ENCODE data around the gene COL18A1. TPM values are rescaled to one million over a fixed set of nuclear protein-coding genes. Genes with fewer than 3 reads are reported as not detected.
"Not testable (repeated sequence)": the region's sequence is repeated elsewhere in the genome, so short reads cannot be mapped to it uniquely, and the experiment has no call there.

Gene COL18A1
- polyA plus RNA-seq, 4 donors = 2.2 to 34.3 (median 16.5) TPM

DNA sequence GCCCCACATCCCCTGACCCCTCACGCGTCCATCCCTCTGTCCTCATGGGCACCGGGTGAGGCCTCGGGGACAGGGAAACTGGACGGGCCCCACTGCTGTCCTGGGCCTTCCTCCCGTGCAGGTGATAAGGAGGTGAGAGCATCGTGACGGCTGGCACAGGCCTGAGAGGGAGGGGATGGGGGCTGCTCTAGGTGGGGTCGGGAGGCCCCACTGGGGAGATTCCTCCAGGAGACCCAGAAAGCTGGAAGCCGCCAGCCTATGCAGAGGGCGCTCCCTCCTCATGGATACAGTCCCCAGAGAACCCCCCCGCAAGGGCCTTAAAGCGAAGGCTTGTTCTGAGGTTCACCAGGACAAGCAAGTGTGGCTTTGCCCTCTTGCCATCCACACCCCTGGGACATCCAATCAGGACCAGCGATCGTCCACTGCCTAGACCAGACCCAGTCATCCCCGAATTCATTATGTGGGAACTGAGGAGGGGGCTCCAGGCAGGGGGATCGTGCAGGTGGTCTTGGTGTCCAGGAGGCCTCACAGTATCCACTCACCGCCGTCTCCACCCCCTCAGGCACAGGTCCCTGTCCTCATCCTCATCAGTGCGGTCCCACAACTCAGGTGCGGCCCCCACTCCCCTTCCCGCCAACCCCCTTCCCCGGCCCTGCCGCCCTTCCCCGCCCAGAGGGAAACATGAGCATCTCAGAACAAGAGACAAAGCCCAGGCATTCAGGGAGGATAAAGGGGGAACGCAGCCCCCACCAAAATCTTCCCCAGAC lies 45.3 kb upstream of the COL18A1 start:
- no peaks in the 10 kb centered on the region for H3K36me3 ChIP-seq (ENCODE audit: control insufficient read depth in 3 of 3, insufficient read depth in 2 of 3, low read depth in 1 of 3, low read length in 3 of 3)
- peaks cover 0 to 28% (median 2%) of the 10 kb centered on the region in 3 donors for H3K4me1 ChIP-seq (ENCODE audit: control insufficient read depth in 3 of 3, insufficient read depth in 2 of 3, low read depth in 1 of 3, low read length in 2 of 3)
- FAIRE-seq = no peak
- no peak for DNase-seq
- no peak overlapping the region for H3K4me3 ChIP-seq (ENCODE audit: low read depth in 1 of 3, low read length in 3 of 3)
- 71 to 84% (median 74%) methylated on average over 24 to 26 of the region's 26 CpGs for WGBS, 3 donors
- H3K27me3 ChIP-seq (ENCODE audit: control insufficient read depth in 3 of 3, insufficient read depth in 3 of 3, low read length in 3 of 3) = no peaks in the 10 kb centered on the region
- H3K9me3 ChIP-seq (ENCODE audit: control insufficient read depth in 2 of 2, insufficient read depth in 1 of 2, low read depth in 1 of 2, low read length in 1 of 2) = no peaks in the 10 kb centered on the region
- H3K27ac ChIP-seq (ENCODE audit: low read depth in 1 of 3, low read length in 2 of 3) = no peak overlapping the region

DNA sequence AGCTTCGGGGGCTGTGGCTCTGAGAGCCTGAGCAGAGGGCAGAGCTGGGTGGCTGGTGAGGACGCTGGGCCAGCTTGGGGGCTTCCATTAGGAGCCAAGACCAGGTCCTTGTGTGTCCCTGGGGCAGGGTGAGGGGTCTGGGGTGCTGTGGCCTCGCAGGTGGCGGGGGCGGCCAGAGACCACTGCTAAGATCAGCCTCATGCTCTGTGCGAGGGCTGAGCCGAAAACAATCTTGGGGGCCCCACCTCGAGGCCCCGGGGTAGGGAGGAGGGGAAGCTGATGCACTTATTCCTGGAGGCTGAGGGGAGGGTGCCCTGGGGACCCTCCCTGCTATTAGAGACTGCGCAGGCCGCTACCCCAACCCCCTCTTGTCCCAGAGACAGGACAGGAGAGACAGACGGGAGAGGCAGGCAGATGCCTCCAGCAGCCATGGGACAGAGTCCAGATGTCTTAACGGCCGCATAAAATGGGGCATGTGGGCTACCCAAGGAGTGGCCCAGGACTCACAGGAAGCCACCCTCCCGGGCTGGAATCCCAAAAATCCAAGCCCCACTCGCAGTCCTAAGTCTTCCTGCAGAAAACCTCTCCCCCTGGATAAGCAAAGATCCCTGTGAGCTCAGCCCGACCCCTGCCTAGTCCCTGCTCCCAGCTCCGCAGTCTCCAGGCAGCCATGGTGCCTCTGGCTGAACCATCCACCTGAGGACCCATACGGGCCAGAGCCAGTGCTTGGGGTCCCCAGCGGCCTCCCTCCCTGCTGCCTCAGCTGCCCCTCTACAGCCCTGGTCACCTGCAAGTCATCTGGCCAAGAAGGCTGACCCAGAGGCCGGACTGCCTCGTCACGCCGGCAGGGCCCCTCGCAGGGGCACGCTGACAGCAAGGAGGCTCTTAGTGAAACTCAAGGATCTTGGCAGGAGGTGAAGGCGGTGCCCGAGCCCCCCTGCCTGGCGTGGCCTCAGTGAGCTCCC lies 43.6 kb upstream of the COL18A1 start:
- no peak for FAIRE-seq
- peaks cover 0 to 24% (median 0%) of the 10 kb centered on the region in 3 donors for H3K4me1 ChIP-seq (ENCODE audit: control insufficient read depth in 3 of 3, insufficient read depth in 2 of 3, low read depth in 1 of 3, low read length in 2 of 3)
- no peak overlapping the region for H3K27ac ChIP-seq (ENCODE audit: low read depth in 1 of 3, low read length in 2 of 3)
- no peaks in the 10 kb centered on the region for H3K27me3 ChIP-seq (ENCODE audit: control insufficient read depth in 3 of 3, insufficient read depth in 3 of 3, low read length in 3 of 3)
- no peak for DNase-seq
- no peaks in the 10 kb centered on the region for H3K9me3 ChIP-seq (ENCODE audit: control insufficient read depth in 2 of 2, insufficient read depth in 1 of 2, low read depth in 1 of 2, low read length in 1 of 2)
- WGBS, 3 donors = 69 to 84% (median 69%) methylated on average over 29 of the region's 29 CpGs
- no peak overlapping the region for H3K4me3 ChIP-seq (ENCODE audit: low read depth in 1 of 3, low read length in 3 of 3)
- no peaks in the 10 kb centered on the region for H3K36me3 ChIP-seq (ENCODE audit: control insufficient read depth in 3 of 3, insufficient read depth in 2 of 3, low read depth in 1 of 3, low read length in 3 of 3)

DNA sequence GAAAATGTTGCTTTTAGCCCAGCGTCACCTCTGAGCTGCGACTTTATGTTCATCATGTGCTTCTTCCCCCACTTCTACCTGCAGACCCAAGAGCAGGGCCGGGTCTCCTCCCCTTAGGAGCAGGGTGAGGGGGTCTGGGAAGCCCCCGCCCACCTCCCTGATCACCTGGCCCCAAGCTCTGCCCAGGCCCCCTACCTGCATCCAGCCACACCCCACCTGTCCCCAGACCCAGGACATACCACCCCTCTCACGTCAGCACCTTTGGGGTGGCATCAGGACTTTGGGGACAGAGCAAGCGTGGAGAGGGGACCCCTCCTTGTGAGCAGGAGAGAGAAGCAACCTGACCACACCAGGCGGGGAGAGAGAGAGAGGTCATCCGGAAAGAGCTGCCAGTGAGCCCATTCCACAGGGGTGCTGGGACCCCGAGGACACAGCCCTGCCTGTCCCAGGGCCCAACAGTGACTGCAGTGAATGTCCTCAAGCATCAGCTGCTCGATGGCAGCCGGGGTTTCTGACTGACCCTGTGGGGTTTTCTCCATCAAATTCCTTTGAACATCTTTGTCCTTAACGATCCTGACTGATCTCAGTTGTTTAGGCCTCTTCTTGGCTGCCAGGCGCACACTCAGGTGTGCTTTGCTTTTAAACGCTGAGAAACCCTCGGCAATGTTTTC lies 42.8 kb upstream of the COL18A1 start:
- H3K4me3 ChIP-seq (ENCODE audit: low read depth in 1 of 3, low read length in 3 of 3) = no peak overlapping the region
- FAIRE-seq (no peak), DNase-seq (no peak)
- 81 to 88% (median 83%) methylated on average over 15 of the region's 15 CpGs for WGBS, 3 donors
- H3K27ac ChIP-seq (ENCODE audit: low read depth in 1 of 3, low read length in 2 of 3) = no peak overlapping the region
- no peaks in the 10 kb centered on the region for H3K36me3 ChIP-seq (ENCODE audit: control insufficient read depth in 3 of 3, insufficient read depth in 2 of 3, low read depth in 1 of 3, low read length in 3 of 3)
- no peaks in the 10 kb centered on the region for H3K27me3 ChIP-seq (ENCODE audit: control insufficient read depth in 3 of 3, insufficient read depth in 3 of 3, low read length in 3 of 3)
- H3K9me3 ChIP-seq (ENCODE audit: control insufficient read depth in 2 of 2, insufficient read depth in 1 of 2, low read depth in 1 of 2, low read length in 1 of 2) = no peaks in the 10 kb centered on the region
- H3K4me1 ChIP-seq (ENCODE audit: control insufficient read depth in 3 of 3, insufficient read depth in 2 of 3, low read depth in 1 of 3, low read length in 2 of 3) = peaks cover 0 to 20% (median 0%) of the 10 kb centered on the region in 3 donors

DNA sequence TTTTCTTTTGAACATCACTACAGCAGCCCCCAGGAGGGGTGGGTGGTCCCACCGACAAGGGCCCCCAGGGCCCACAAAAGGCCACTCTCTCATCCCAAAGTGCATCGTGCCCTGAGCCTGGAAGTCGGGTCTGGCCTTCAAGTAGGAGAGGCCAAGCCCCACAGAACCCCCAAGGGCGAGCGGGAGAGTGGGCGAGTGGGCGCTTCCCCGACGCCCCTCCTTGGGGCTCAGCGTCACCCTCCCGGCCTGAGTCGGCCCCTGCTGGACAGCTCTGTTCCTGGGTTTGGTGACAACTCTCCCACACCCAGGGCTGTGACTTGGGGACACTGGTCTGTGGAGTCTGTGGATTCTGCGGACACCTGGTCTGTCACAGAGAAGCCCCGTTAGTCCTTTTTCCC lies 42.2 kb upstream of the COL18A1 start:
- Histone ChIP-seq H3K9me3 (ENCODE audit: control insufficient read depth in 2 of 2, insufficient read depth in 1 of 2, low read depth in 1 of 2, low read length in 1 of 2) (no peaks in the 10 kb centered on the region), H3K4me3 (ENCODE audit: low read depth in 1 of 3, low read length in 3 of 3) (no peak overlapping the region), H3K27me3 (ENCODE audit: control insufficient read depth in 3 of 3, insufficient read depth in 3 of 3, low read length in 3 of 3) (no peaks in the 10 kb centered on the region), H3K27ac (ENCODE audit: low read depth in 1 of 3, low read length in 2 of 3) (no peak overlapping the region), H3K36me3 (ENCODE audit: control insufficient read depth in 3 of 3, insufficient read depth in 2 of 3, low read depth in 1 of 3, low read length in 3 of 3) (no peaks in the 10 kb centered on the region), H3K4me1 (ENCODE audit: control insufficient read depth in 3 of 3, insufficient read depth in 2 of 3, low read depth in 1 of 3, low read length in 2 of 3) (peaks cover 0 to 15% (median 0%) of the 10 kb centered on the region in 3 donors)
- no peak for FAIRE-seq
- WGBS, 3 donors = 91 to 93% (median 92%) methylated on average over 14 of the region's 14 CpGs
- DNase-seq = no peak

DNA sequence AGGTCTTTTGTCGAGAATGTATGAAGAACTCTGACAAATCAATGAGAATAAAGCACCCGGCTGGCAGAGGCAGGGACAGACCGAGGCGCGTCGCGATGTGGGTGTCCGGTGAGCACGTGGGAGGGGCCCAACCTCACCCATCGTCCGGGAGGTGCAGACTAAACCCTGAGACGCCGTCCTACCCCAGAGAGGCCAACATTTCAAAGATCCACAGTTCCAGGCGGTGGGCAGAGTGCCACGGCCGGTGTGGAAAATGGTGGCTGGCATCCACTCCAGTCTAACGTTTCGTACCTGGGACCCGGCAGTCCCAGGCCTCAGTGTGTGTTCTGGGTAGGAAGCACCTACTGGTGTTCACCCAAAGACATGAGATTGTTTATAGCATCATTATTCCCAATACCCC lies 41.7 kb upstream of the COL18A1 start:
- DNase-seq; H3K9me3 ChIP-seq (ENCODE audit: control insufficient read depth in 2 of 2, insufficient read depth in 1 of 2, low read depth in 1 of 2, low read length in 1 of 2); H3K27me3 ChIP-seq (ENCODE audit: control insufficient read depth in 3 of 3, insufficient read depth in 3 of 3, low read length in 3 of 3); H3K36me3 ChIP-seq (ENCODE audit: control insufficient read depth in 3 of 3, insufficient read depth in 2 of 3, low read depth in 1 of 3, low read length in 3 of 3); H3K4me3 ChIP-seq (ENCODE audit: low read depth in 1 of 3, low read length in 3 of 3); FAIRE-seq: not testable (repeated sequence)
- Histone ChIP-seq H3K4me1 (ENCODE audit: control insufficient read depth in 3 of 3, insufficient read depth in 2 of 3, low read depth in 1 of 3, low read length in 2 of 3) (peaks cover 0 to 15% (median 0%) of the 10 kb centered on the region in 3 donors), H3K27ac (ENCODE audit: low read depth in 1 of 3, low read length in 2 of 3) (peak overlapping the region in 2 of 3 donors; percentile 69 to 91)
- WGBS, 3 donors = 87 to 93% (median 92%) methylated on average over 19 of the region's 19 CpGs

DNA sequence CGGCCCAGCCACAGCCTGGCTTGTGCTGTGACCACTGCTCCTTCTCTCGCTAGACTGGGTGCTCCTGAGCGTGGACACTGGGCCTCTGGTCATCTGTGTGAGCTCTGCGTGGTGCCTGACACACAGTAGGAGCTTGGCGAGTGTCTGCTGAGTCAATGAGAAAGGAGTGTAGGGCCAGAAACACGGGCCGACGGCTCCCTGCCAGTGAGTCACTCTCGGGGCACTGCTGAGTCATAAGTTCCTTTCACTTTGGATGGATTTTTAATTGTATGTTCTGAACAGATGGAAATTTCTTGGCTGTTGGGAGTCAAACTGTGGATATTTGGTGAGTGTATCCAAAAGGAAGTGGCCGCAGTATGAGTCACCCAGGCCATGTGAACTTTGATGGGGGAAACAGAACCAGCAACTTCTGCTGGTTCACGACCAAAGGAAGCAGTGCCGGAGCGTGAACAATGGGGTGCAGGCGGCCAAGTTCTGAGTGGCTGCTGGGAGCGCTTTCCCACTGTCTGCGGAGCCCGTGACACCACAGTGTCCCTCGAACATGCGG lies 41.0 kb upstream of the COL18A1 start:
- H3K4me1 ChIP-seq (ENCODE audit: control insufficient read depth in 3 of 3, insufficient read depth in 2 of 3, low read depth in 1 of 3, low read length in 2 of 3) = peaks cover 0 to 15% (median 0%) of the 10 kb centered on the region in 3 donors
- H3K36me3 ChIP-seq (ENCODE audit: control insufficient read depth in 3 of 3, insufficient read depth in 2 of 3, low read depth in 1 of 3, low read length in 3 of 3) = no peaks in the 10 kb centered on the region
- H3K4me3 ChIP-seq (ENCODE audit: low read depth in 1 of 3, low read length in 3 of 3) = no peak overlapping the region
- no peaks in the 10 kb centered on the region for H3K27me3 ChIP-seq (ENCODE audit: control insufficient read depth in 3 of 3, insufficient read depth in 3 of 3, low read length in 3 of 3)
- H3K27ac ChIP-seq (ENCODE audit: low read depth in 1 of 3, low read length in 2 of 3) = peak overlapping the region; percentile 34 to 91 (median 74)
- 23 to 36% (median 31%) methylated on average over 19 of the region's 19 CpGs for WGBS, 3 donors
- FAIRE-seq (no peak), DNase-seq (peak; percentile 53 to 57)
- H3K9me3 ChIP-seq (ENCODE audit: control insufficient read depth in 2 of 2, insufficient read depth in 1 of 2, low read depth in 1 of 2, low read length in 1 of 2) = no peaks in the 10 kb centered on the region

DNA sequence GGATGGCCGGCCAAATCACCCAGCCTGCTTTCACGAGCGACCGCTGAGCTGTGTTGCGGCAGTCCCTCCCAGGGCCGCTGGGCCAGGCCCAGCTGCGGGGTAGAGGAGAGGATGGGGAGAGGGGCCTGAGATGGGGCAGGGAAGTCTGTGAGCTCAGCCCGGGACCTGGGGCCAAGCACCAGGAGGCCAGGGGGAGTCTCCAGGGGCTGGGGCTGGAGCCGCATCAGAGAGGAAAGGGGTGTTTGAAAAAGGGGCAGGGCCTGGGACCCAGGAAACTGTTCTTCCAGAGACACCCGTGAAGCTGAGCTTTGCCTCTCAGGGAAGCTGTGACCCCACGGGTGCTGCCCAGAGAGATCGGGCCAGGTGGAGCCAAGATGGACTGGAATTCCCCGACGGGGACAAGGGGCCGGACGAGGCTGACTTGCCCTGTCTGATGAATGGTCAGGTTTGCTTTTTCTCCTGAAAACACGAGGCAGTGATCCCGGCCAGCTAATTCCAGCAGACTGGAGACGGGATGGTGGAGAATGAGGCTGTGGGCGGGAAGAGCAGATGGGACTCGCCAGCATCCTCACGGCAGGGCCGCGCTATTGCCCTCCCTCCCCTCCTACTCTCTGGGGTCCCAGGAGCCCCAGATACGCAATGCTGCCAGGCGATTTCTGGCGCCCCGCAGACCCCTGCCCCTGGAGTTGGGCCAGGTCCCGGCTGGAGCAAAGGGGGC lies 40.3 kb upstream of the COL18A1 start:
- no peak for DNase-seq

More for the DNA sequence above, 40.3 kb upstream of the COL18A1 start:
- WGBS, 3 donors = 61 to 79% (median 73%) methylated on average over 27 to 29 of the region's 29 CpGs
- Histone ChIP-seq H3K4me1 (ENCODE audit: control insufficient read depth in 3 of 3, insufficient read depth in 2 of 3, low read depth in 1 of 3, low read length in 2 of 3) (peaks cover 0 to 15% (median 0%) of the 10 kb centered on the region in 3 donors), H3K36me3 (ENCODE audit: control insufficient read depth in 3 of 3, insufficient read depth in 2 of 3, low read depth in 1 of 3, low read length in 3 of 3) (no peaks in the 10 kb centered on the region), H3K27me3 (ENCODE audit: control insufficient read depth in 3 of 3, insufficient read depth in 3 of 3, low read length in 3 of 3) (no peaks in the 10 kb centered on the region), H3K4me3 (ENCODE audit: low read depth in 1 of 3, low read length in 3 of 3) (no peak overlapping the region), H3K9me3 (ENCODE audit: control insufficient read depth in 2 of 2, insufficient read depth in 1 of 2, low read depth in 1 of 2, low read length in 1 of 2) (no peaks in the 10 kb centered on the region), H3K27ac (ENCODE audit: low read depth in 1 of 3, low read length in 2 of 3) (peak overlapping the region; percentile 34 to 91 (median 74))
- no peak for FAIRE-seq

All from small intestine (tissue), 7 donors.